HEK293 (cell line): ENCODE data around the gene NOL9.

ENCODE experiments used
- GLI4 ChIP-seq: fragments of 450-650 bp; formaldehyde crosslinking; IDR thresholded peaks from 2 replicates; pipeline ENCODE4 v1.5.1; 2016; ENCODE audit warnings: missing biosample characterization, missing genetic modification characterization
- KLF8 ChIP-seq: fragments of 450-650 bp; formaldehyde crosslinking; IDR thresholded peaks from 2 replicates; pipeline ENCODE4 v1.5.1; 2016; ENCODE audit warnings: missing biosample characterization, missing genetic modification characterization
- SALL2 ChIP-seq: fragments of 450-650 bp; formaldehyde crosslinking; IDR thresholded peaks from 2 replicates; pipeline ENCODE4 v1.5.0; 2017; ENCODE audit warnings: missing biosample characterization, mild to moderate bottlenecking, missing genetic modification characterization, borderline replicate concordance
- YY1 ChIP-seq: fragments of 450-650 bp; formaldehyde crosslinking; IDR thresholded peaks from 2 replicates; pipeline ENCODE4 v1.5.1; 2018; ENCODE audit warnings: missing biosample characterization, missing genetic modification characterization
- ZNF121 ChIP-seq: fragments of 450-650 bp; formaldehyde crosslinking; IDR thresholded peaks from 2 replicates; pipeline ENCODE4 v1.5.1; 2016; ENCODE audit warnings: missing biosample characterization, missing genetic modification characterization
- ZNF175 ChIP-seq: fragments of 450-650 bp; formaldehyde crosslinking; IDR thresholded peaks from 2 replicates; pipeline ENCODE4 v1.5.1; 2016; ENCODE audit warnings: missing biosample characterization, missing genetic modification characterization
- ZNF624 ChIP-seq: fragments of 450-650 bp; formaldehyde crosslinking; IDR thresholded peaks from 2 replicates; pipeline ENCODE4 v1.5.1; 2017; ENCODE audit warnings: missing biosample characterization, missing genetic modification characterization
- TF ChIP-seq, protein P1 (sequence below): fragments of 450-650 bp; formaldehyde crosslinking; IDR thresholded peaks from 2 replicates; pipeline ENCODE4 v1.5.1; 2016; ENCODE audit warnings: missing biosample characterization, missing genetic modification characterization
- TF ChIP-seq, protein P2 (sequence below): fragments of 450-650 bp; formaldehyde crosslinking; IDR thresholded peaks from 2 replicates; pipeline ENCODE4 v1.5.1; 2016; ENCODE audit warnings: missing biosample characterization, missing genetic modification characterization, low read depth
- TF ChIP-seq, protein P3 (sequence below): fragments of 450-650 bp; formaldehyde crosslinking; IDR thresholded peaks from 2 replicates; pipeline ENCODE4 v1.5.1; 2016; ENCODE audit warnings: missing biosample characterization, missing genetic modification characterization
- TF ChIP-seq, protein P4 (sequence below): fragments of 450-650 bp; formaldehyde crosslinking; IDR thresholded peaks from 2 replicates; pipeline ENCODE4; 2016; ENCODE audit warnings: missing biosample characterization, missing genetic modification characterization
- TF ChIP-seq, protein P5 (sequence below): fragments of 450-650 bp; formaldehyde crosslinking; IDR thresholded peaks from 2 replicates; pipeline ENCODE4 v1.5.1; 2016; ENCODE audit warnings: missing biosample characterization, missing genetic modification characterization, low read depth

DNA sequence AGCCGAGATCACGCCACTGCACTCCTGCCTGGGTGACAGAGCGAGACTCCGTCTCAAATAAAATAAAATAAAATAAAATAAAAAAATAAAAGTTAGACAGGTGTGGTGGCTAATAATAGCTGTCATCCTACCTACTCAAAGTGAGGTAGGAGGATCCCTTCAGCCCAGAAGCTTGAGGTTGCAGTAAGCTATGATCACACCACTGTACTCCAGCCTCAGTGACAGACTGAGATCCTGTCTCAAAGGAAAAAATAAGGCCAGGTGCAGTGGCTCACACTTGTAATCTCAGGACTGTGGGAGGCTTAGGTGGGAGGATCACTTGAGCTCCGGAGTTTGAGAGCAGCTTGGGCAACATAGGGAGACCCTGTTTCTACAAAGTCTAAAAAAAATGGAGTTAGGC is 18.0 kb downstream of the NOL9 start:
- TF ChIP-seq SALL2 (tag by site-specific recombination) (no peak), ZNF175 (tag by site-specific recombination) (no peak), ZNF121 (tag by site-specific recombination) (no peak), KLF8 (tag by site-specific recombination) (no peak), GLI4 (tag by site-specific recombination) (no peak), YY1 (tag by site-specific recombination) (no peak), ZNF624 (tag by site-specific recombination) (no peak)
- TF ChIP-seq, protein P1, sequence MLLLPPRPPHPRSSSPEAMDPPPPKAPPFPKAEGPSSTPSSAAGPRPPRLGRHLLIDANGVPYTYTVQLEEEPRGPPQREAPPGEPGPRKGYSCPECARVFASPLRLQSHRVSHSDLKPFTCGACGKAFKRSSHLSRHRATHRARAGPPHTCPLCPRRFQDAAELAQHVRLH: no peak
- TF ChIP-seq, protein P2, sequence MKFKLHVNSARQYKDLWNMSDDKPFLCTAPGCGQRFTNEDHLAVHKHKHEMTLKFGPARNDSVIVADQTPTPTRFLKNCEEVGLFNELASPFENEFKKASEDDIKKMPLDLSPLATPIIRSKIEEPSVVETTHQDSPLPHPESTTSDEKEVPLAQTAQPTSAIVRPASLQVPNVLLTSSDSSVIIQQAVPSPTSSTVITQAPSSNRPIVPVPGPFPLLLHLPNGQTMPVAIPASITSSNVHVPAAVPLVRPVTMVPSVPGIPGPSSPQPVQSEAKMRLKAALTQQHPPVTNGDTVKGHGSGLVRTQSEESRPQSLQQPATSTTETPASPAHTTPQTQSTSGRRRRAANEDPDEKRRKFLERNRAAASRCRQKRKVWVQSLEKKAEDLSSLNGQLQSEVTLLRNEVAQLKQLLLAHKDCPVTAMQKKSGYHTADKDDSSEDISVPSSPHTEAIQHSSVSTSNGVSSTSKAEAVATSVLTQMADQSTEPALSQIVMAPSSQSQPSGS: no peak
- TF ChIP-seq, protein P3, sequence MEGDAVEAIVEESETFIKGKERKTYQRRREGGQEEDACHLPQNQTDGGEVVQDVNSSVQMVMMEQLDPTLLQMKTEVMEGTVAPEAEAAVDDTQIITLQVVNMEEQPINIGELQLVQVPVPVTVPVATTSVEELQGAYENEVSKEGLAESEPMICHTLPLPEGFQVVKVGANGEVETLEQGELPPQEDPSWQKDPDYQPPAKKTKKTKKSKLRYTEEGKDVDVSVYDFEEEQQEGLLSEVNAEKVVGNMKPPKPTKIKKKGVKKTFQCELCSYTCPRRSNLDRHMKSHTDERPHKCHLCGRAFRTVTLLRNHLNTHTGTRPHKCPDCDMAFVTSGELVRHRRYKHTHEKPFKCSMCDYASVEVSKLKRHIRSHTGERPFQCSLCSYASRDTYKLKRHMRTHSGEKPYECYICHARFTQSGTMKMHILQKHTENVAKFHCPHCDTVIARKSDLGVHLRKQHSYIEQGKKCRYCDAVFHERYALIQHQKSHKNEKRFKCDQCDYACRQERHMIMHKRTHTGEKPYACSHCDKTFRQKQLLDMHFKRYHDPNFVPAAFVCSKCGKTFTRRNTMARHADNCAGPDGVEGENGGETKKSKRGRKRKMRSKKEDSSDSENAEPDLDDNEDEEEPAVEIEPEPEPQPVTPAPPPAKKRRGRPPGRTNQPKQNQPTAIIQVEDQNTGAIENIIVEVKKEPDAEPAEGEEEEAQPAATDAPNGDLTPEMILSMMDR (tag by site-specific recombination): no peak
- TF ChIP-seq, protein P4, sequence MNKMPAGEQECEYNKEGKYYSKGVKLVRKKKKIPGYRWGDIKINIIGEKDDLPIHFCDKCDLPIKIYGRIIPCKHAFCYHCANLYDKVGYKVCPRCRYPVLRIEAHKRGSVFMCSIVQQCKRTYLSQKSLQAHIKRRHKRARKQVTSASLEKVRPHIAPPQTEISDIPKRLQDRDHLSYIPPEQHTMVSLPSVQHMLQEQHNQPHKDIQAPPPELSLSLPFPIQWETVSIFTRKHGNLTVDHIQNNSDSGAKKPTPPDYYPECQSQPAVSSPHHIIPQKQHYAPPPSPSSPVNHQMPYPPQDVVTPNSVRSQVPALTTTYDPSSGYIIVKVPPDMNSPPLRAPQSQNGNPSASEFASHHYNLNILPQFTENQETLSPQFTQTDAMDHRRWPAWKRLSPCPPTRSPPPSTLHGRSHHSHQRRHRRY (tag by site-specific recombination): no peak
- TF ChIP-seq, protein P5, sequence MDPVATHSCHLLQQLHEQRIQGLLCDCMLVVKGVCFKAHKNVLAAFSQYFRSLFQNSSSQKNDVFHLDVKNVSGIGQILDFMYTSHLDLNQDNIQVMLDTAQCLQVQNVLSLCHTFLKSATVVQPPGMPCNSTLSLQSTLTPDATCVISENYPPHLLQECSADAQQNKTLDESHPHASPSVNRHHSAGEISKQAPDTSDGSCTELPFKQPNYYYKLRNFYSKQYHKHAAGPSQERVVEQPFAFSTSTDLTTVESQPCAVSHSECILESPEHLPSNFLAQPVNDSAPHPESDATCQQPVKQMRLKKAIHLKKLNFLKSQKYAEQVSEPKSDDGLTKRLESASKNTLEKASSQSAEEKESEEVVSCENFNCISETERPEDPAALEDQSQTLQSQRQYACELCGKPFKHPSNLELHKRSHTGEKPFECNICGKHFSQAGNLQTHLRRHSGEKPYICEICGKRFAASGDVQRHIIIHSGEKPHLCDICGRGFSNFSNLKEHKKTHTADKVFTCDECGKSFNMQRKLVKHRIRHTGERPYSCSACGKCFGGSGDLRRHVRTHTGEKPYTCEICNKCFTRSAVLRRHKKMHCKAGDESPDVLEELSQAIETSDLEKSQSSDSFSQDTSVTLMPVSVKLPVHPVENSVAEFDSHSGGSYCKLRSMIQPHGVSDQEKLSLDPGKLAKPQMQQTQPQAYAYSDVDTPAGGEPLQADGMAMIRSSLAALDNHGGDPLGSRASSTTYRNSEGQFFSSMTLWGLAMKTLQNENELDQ (tag by site-specific recombination): no peak
